ENCODE data around the gene ALPL.

DNA sequence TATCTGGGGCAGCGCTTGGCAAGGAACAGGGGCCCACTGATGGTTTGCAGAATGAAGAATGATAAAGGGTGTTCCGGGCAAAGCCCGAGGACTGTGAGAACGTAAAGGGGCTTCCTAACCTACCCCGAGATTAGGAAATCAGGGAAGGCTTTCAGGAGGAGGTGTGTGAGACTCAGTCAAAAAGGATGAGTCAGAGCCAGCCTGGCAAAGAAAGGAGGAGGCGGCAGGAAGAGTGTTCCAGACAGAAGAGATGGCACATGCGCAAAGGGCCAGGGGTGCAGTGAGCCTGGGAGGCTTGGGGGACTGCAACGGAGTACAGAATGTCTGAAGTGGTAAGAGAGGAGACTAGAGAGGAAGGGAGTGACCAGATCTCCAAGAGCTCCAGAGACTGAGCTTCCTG lies 89.7 kb downstream of the ALPL start:
- TF ChIP-seq, protein P1, sequence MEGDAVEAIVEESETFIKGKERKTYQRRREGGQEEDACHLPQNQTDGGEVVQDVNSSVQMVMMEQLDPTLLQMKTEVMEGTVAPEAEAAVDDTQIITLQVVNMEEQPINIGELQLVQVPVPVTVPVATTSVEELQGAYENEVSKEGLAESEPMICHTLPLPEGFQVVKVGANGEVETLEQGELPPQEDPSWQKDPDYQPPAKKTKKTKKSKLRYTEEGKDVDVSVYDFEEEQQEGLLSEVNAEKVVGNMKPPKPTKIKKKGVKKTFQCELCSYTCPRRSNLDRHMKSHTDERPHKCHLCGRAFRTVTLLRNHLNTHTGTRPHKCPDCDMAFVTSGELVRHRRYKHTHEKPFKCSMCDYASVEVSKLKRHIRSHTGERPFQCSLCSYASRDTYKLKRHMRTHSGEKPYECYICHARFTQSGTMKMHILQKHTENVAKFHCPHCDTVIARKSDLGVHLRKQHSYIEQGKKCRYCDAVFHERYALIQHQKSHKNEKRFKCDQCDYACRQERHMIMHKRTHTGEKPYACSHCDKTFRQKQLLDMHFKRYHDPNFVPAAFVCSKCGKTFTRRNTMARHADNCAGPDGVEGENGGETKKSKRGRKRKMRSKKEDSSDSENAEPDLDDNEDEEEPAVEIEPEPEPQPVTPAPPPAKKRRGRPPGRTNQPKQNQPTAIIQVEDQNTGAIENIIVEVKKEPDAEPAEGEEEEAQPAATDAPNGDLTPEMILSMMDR (conservative IDR thresholded peaks at IDR 0.05; ENCODE audit: low read depth, low read length), result no peak
- no peak for TF ChIP-seq EZH2 (IDR thresholded peaks at IDR 0.05; ENCODE audit: borderline replicate concordance, low read depth, low read length, poor library complexity, severe bottlenecking)
